Activated CD8-positive, alpha-beta T cell treated with anti-CD3 and anti-CD28 coated beads, Interleukin-2, amount 10 ng/mL, durations not matched to agents 7 days and 5 days (primary cell): ENCODE data around the gene PDE4D. TPM values are rescaled to one million over a fixed set of nuclear protein-coding genes. Genes with fewer than 3 reads are reported as not detected.

Experiments used
- ATAC-seq: fragments of 150-1000 bp; cut with Tn5 transposase; one replicate; pipeline ENCODE4 v1.10.0; 2021; ENCODE audit warnings: moderate library complexity
- CTCF ChIA-PET: fragments of 350-600 bp; sonication (Branson Sonifier 250); formaldehyde crosslinking; loops from one replicate; lab custom pipeline; 2021; ENCODE audit warnings: antibody characterized with exemption; lab: Charles Lee
- POLR2A ChIA-PET: fragments of 350-600 bp; sonication (Branson Sonifier 250); formaldehyde crosslinking; loops from one replicate; lab custom pipeline; 2021; ENCODE audit warnings: antibody characterized with exemption; lab: Charles Lee
- DNase-seq: peaks from one replicate; pipeline ENCODE4 v3.0.0-alpha.2; 2020
- H3K27ac Mint-ChIP-seq: one replicate; pipeline ENCODE4 v1.8.0; 2021; ENCODE audit warnings: mild to moderate bottlenecking, mixed read lengths
- H3K27me3 Mint-ChIP-seq: one replicate; pipeline ENCODE4 v1.8.0; 2021; ENCODE audit warnings: low read depth, mixed read lengths
- H3K36me3 Mint-ChIP-seq: one replicate; pipeline ENCODE4 v1.8.0; 2021; ENCODE audit warnings: low read depth, mixed read lengths
- H3K4me1 Mint-ChIP-seq: one replicate; pipeline ENCODE4 v1.8.0; 2021; ENCODE audit warnings: low read depth, mixed read lengths
- H3K4me3 Mint-ChIP-seq: one replicate; pipeline ENCODE4 v1.8.0; 2021; ENCODE audit warnings: mild to moderate bottlenecking, mixed read lengths
- H3K9me3 Mint-ChIP-seq: one replicate; pipeline ENCODE4 v1.8.0; 2022; ENCODE audit warnings: mixed read lengths; ENCODE audit not compliant: insufficient read depth
- total RNA-seq, 2 experiments: library from RNA; stranded (reverse); gene quantifications; one replicate each; pipeline ENCODE4 v1.2.3, GENCODE V29; 2021

Gene PDE4D
- total RNA-seq, 2 experiments from 2014 or later = 65.4 to 70.7 TPM

GRCh38 chr5:59559323-59559722 lies 334.2 kb downstream of the PDE4D start:
- ATAC-seq (no peak), DNase-seq (no peak)
- Mint-ChIP-seq H3K9me3 (no peaks in the 10 kb centered on the region), H3K36me3 (no peaks in the 10 kb centered on the region), H3K4me3 (no peak overlapping the region), H3K4me1 (peaks cover 3% of the 10 kb centered on the region), H3K27ac (no peak overlapping the region), H3K27me3 (no peaks in the 10 kb centered on the region)
- ChIA-PET CTCF (no interaction called here), POLR2A (no interaction called here)

- Mint-ChIP-seq H3K27me3 (no peaks in the 10 kb centered on the region), H3K36me3 (no peaks in the 10 kb centered on the region), H3K9me3 (no peaks in the 10 kb centered on the region), H3K27ac (no peak overlapping the region), H3K4me3 (no peak overlapping the region), H3K4me1 (peaks cover 3% of the 10 kb centered on the region)
- ATAC-seq (no peak), DNase-seq (no peak)
- ChIA-PET CTCF (no interaction called here), POLR2A (no interaction called here)
These were observed 335.0 kb downstream of the PDE4D start for GRCh38 chr5:59558501-59558900.

- no peak overlapping the region for H3K27ac Mint-ChIP-seq
- DNase-seq (no peak), ATAC-seq (no peak)
- no peaks in the 10 kb centered on the region for H3K4me1 Mint-ChIP-seq
- H3K27me3 Mint-ChIP-seq = no peaks in the 10 kb centered on the region
- no peak overlapping the region for H3K4me3 Mint-ChIP-seq
- H3K36me3 Mint-ChIP-seq = no peaks in the 10 kb centered on the region
- CTCF ChIA-PET = interaction anchor here (0.6 kb wide), 1 partner anchor 292 kb away, joined by 3 read pairs; no protein-coding TSS in a partner anchor
- no peaks in the 10 kb centered on the region for H3K9me3 Mint-ChIP-seq
- POLR2A ChIA-PET = no interaction called here
These were observed 336.0 kb downstream of the PDE4D start for GRCh38 chr5:59557572-59557971.

- Mint-ChIP-seq H3K27ac (no peak overlapping the region), H3K9me3 (no peaks in the 10 kb centered on the region), H3K27me3 (peaks cover 2% of the 10 kb centered on the region), H3K36me3 (no peaks in the 10 kb centered on the region), H3K4me3 (no peak overlapping the region), H3K4me1 (no peaks in the 10 kb centered on the region)
- ChIA-PET POLR2A (interaction anchor here (0.6 kb wide), 2 partner anchors 289 to 1923 kb away, joined by 3 read pairs; no protein-coding TSS in a partner anchor), CTCF (no interaction called here)
- DNase-seq = no peak
- no peak for ATAC-seq
These were observed 337.9 kb downstream of the PDE4D start for GRCh38 chr5:59555596-59555995.

- Mint-ChIP-seq H3K9me3 (no peaks in the 10 kb centered on the region), H3K36me3 (no peaks in the 10 kb centered on the region), H3K4me3 (no peak overlapping the region), H3K27me3 (peaks cover 2% of the 10 kb centered on the region), H3K27ac (no peak overlapping the region), H3K4me1 (no peaks in the 10 kb centered on the region)
- POLR2A ChIA-PET = no interaction called here
- ATAC-seq (no peak), DNase-seq (no peak)
- CTCF ChIA-PET = no interaction called here
These were observed 339.0 kb downstream of the PDE4D start for GRCh38 chr5:59554501-59554900.

GRCh38 chr5:59553992-59554391 lies 339.5 kb downstream of the PDE4D start:
- ChIA-PET POLR2A (no interaction called here), CTCF (no interaction called here)
- Mint-ChIP-seq H3K27ac (no peak overlapping the region), H3K4me1 (no peaks in the 10 kb centered on the region), H3K36me3 (no peaks in the 10 kb centered on the region), H3K27me3 (peaks cover 2% of the 10 kb centered on the region), H3K4me3 (no peak overlapping the region), H3K9me3 (no peaks in the 10 kb centered on the region)
- no peak for ATAC-seq
- DNase-seq = no peak

- ChIA-PET POLR2A (no interaction called here), CTCF (no interaction called here)
- Mint-ChIP-seq H3K4me1 (no peaks in the 10 kb centered on the region), H3K27me3 (peaks cover 5% of the 10 kb centered on the region), H3K36me3 (no peaks in the 10 kb centered on the region), H3K9me3 (no peaks in the 10 kb centered on the region), H3K27ac (no peak overlapping the region), H3K4me3 (no peak overlapping the region)
- ATAC-seq = no peak
- DNase-seq = no peak
These were observed 344.6 kb downstream of the PDE4D start for GRCh38 chr5:59548807-59549357.

- H3K27me3 Mint-ChIP-seq = peaks cover 5% of the 10 kb centered on the region
- ChIA-PET POLR2A (no interaction called here), CTCF (no interaction called here)
- no peaks in the 10 kb centered on the region for H3K9me3 Mint-ChIP-seq
- ATAC-seq (no peak), DNase-seq (no peak)
- no peak overlapping the region for H3K27ac Mint-ChIP-seq
- H3K4me1 Mint-ChIP-seq = no peaks in the 10 kb centered on the region
- H3K36me3 Mint-ChIP-seq = no peaks in the 10 kb centered on the region
- H3K4me3 Mint-ChIP-seq = no peak overlapping the region
These were observed 345.8 kb downstream of the PDE4D start for GRCh38 chr5:59547731-59548130.

GRCh38 chr5:59544573-59544972 lies 349.0 kb downstream of the PDE4D start:
- H3K27me3 Mint-ChIP-seq = peaks cover 3% of the 10 kb centered on the region
- DNase-seq (no peak), ATAC-seq (no peak)
- H3K9me3 Mint-ChIP-seq = no peaks in the 10 kb centered on the region
- ChIA-PET POLR2A (no interaction called here), CTCF (no interaction called here)
- H3K36me3 Mint-ChIP-seq = no peaks in the 10 kb centered on the region
- H3K27ac Mint-ChIP-seq = no peak overlapping the region
- H3K4me3 Mint-ChIP-seq = no peak overlapping the region
- H3K4me1 Mint-ChIP-seq = no peaks in the 10 kb centered on the region

- ChIA-PET POLR2A (no interaction called here), CTCF (interaction anchor here (0.9 kb wide), 1 partner anchor 130 kb away, joined by 3 read pairs; no protein-coding TSS in a partner anchor)
- H3K9me3 Mint-ChIP-seq = no peaks in the 10 kb centered on the region
- H3K27ac Mint-ChIP-seq = no peak overlapping the region
- H3K4me3 Mint-ChIP-seq = no peak overlapping the region
- H3K4me1 Mint-ChIP-seq = no peaks in the 10 kb centered on the region
- no peaks in the 10 kb centered on the region for H3K36me3 Mint-ChIP-seq
- peaks cover 3% of the 10 kb centered on the region for H3K27me3 Mint-ChIP-seq
- DNase-seq = no peak
- ATAC-seq = no peak
These were observed 349.6 kb downstream of the PDE4D start for GRCh38 chr5:59543821-59544442.

- Mint-ChIP-seq H3K27me3 (peaks cover 3% of the 10 kb centered on the region), H3K4me1 (no peaks in the 10 kb centered on the region), H3K36me3 (no peaks in the 10 kb centered on the region), H3K9me3 (no peaks in the 10 kb centered on the region), H3K27ac (no peak overlapping the region), H3K4me3 (no peak overlapping the region)
- DNase-seq (no peak), ATAC-seq (no peak)
- CTCF ChIA-PET = interaction anchor here (0.9 kb wide), 1 partner anchor 131 kb away, joined by 3 read pairs; no protein-coding TSS in a partner anchor
- POLR2A ChIA-PET = no interaction called here
These were observed 350.4 kb downstream of the PDE4D start for GRCh38 chr5:59542851-59543820.

- no peak overlapping the region for H3K27ac Mint-ChIP-seq
- ATAC-seq = no peak
- no peaks in the 10 kb centered on the region for H3K4me1 Mint-ChIP-seq
- ChIA-PET CTCF (no interaction called here), POLR2A (no interaction called here)
- no peaks in the 10 kb centered on the region for H3K9me3 Mint-ChIP-seq
- no peaks in the 10 kb centered on the region for H3K36me3 Mint-ChIP-seq
- DNase-seq = no peak
- H3K4me3 Mint-ChIP-seq = no peak overlapping the region
- no peaks in the 10 kb centered on the region for H3K27me3 Mint-ChIP-seq
These were observed 351.2 kb downstream of the PDE4D start for GRCh38 chr5:59542306-59542705.
